Breast epithelium (tissue), 4 donors: Measurements from ENCODE around the gene DMD. TPM values are rescaled to one million over a fixed set of nuclear protein-coding genes. Genes with fewer than 3 reads are reported as not detected.

Source experiments
- DNase-seq, 2 donors: peaks; one replicate each; pipeline ENCODE4 v3.0.0-alpha.2; 2019; ENCODE audit warnings: low spot score in 2 of 2
- H3K27ac ChIP-seq, 2 donors: fragments of 200-600 bp; sonication (generic) in 1 of 2; one replicate each; pipeline ENCODE4 v1.5.1; 2016 to 2019; ENCODE audit warnings: mild to moderate bottlenecking in 1 of 2
- H3K27me3 ChIP-seq, 2 donors: fragments of 200-600 bp; sonication (generic) in 1 of 2; one replicate each; pipeline versions ENCODE4 v1.5.1 to v1.6.0; 2017 to 2019; ENCODE audit warnings: control low read depth in 1 of 2, mild to moderate bottlenecking in 1 of 2
- H3K36me3 ChIP-seq: fragments of 200-600 bp; one replicate; pipeline ENCODE4 v1.5.1; 2019
- H3K4me1 ChIP-seq, 2 donors: fragments of 200-600 bp; sonication (generic); one replicate each; pipeline ENCODE4 v1.5.1; 2016 to 2019; ENCODE audit warnings: control low read depth in 1 of 2
- H3K4me3 ChIP-seq, 3 donors: fragments of 200-600 bp; sonication (generic); 1 replicate in 2 of 3; 2 replicates in 1 of 3; pipeline ENCODE4 v1.5.1; 2016 to 2019; ENCODE audit warnings: mild to moderate bottlenecking in 3 of 3, moderate library complexity in 2 of 3
- H3K9me3 ChIP-seq, 2 donors: fragments of 200-600 bp; sonication (generic) in 1 of 2; one replicate each; pipeline ENCODE4 v1.5.1; 2016 to 2019; ENCODE audit warnings: control low read depth in 1 of 2
- CTCF ChIP-seq, 3 donors: fragments of 450-650 bp; IDR thresholded peaks; one replicate each; pipeline ENCODE4 v1.5.1; 2016 to 2017; ENCODE audit warnings: antibody characterized with exemption in 3 of 3, mild to moderate bottlenecking in 3 of 3, moderate library complexity in 3 of 3
- POLR2A ChIP-seq: fragments of 450-650 bp; IDR thresholded peaks from one replicate; pipeline ENCODE4 v1.6.1; 2016; ENCODE audit warnings: antibody characterized with exemption, mild to moderate bottlenecking, moderate library complexity
- POLR2AphosphoS5 ChIP-seq, 3 donors: sonication (generic); formaldehyde crosslinking; IDR thresholded peaks; one replicate each; pipeline ENCODE4 v1.6.1; 2017; ENCODE audit warnings: antibody characterized with exemption in 3 of 3
- intact Hi-C: fragments of 100-400 bp; cut with DNase I; formaldehyde crosslinking; loops from one replicate; pipeline ENCODE4 v1.15.1; 2023; ENCODE audit warnings: low total_unique reads
- total RNA-seq, 3 donors: library from RNA; depleted of rRNA; stranded (reverse); fragments of >200 nt; gene quantifications; one replicate each; pipeline ENCODE4 v1.1.0, GENCODE V29; 2016

The DMD gene
- total RNA-seq, 3 donors from 2014 or later: 57.0 to 135 (median 65.2) TPM

GRCh38 chrX:31563792-31564191 lies 1647.6 kb downstream of the DMD start:
- no peaks in the 10 kb centered on the region for H3K4me1 ChIP-seq
- no peaks in the 10 kb centered on the region for H3K27me3 ChIP-seq
- intact Hi-C loops: no loop called here
- no peak for DNase-seq
- H3K36me3 ChIP-seq: no peaks in the 10 kb centered on the region
- H3K9me3 ChIP-seq: no peaks in the 10 kb centered on the region
- TF ChIP-seq POLR2AphosphoS5 (IDR thresholded peaks at IDR 0.05): no peak
- no peak for TF ChIP-seq CTCF (IDR thresholded peaks at IDR 0.05)
- TF ChIP-seq POLR2A: no peak
- no peak overlapping the region for H3K27ac ChIP-seq
- no peak overlapping the region for H3K4me3 ChIP-seq

- DNase-seq: no peak
- Histone ChIP-seq H3K27me3 (peaks cover 0 to 11% of the 10 kb centered on the region in 2 donors), H3K4me1 (no peaks in the 10 kb centered on the region), H3K9me3 (no peaks in the 10 kb centered on the region), H3K4me3 (no peak overlapping the region), H3K27ac (no peak overlapping the region), H3K36me3 (no peaks in the 10 kb centered on the region)
- intact Hi-C loops: no loop called here
- no peak for TF ChIP-seq POLR2AphosphoS5 (IDR thresholded peaks at IDR 0.05)
- no peak for TF ChIP-seq CTCF (IDR thresholded peaks at IDR 0.05)
- no peak for TF ChIP-seq POLR2A
Observed at GRCh38 chrX:31555506-31555905, 1655.8 kb downstream of the DMD start.

GRCh38 chrX:31551913-31552312 lies 1659.4 kb downstream of the DMD start:
- no peak for DNase-seq
- TF ChIP-seq CTCF (IDR thresholded peaks at IDR 0.05) (no peak), POLR2A (no peak), POLR2AphosphoS5 (IDR thresholded peaks at IDR 0.05) (no peak)
- no peak overlapping the region for H3K4me3 ChIP-seq

GRCh38 chrX:31550158-31550557 lies 1661.2 kb downstream of the DMD start:
- Histone ChIP-seq H3K4me1 (no peaks in the 10 kb centered on the region), H3K27me3 (peaks cover 0 to 11% of the 10 kb centered on the region in 2 donors), H3K4me3 (no peak overlapping the region), H3K36me3 (no peaks in the 10 kb centered on the region), H3K9me3 (no peaks in the 10 kb centered on the region), H3K27ac (no peak overlapping the region)
- no peak for DNase-seq
- no peak for TF ChIP-seq CTCF (IDR thresholded peaks at IDR 0.05)
- intact Hi-C loops: no loop called here

More at GRCh38 chrX:31551913-31552312, 1659.4 kb downstream of the DMD start:
- no peaks in the 10 kb centered on the region for H3K9me3 ChIP-seq
- H3K27ac ChIP-seq: no peak overlapping the region
- peaks cover 0 to 11% of the 10 kb centered on the region in 2 donors for H3K27me3 ChIP-seq
- intact Hi-C loops: no loop called here
- no peaks in the 10 kb centered on the region for H3K36me3 ChIP-seq
- no peaks in the 10 kb centered on the region for H3K4me1 ChIP-seq

- H3K27me3 ChIP-seq: peaks cover 0 to 11% of the 10 kb centered on the region in 2 donors
- DNase-seq: no peak
- H3K9me3 ChIP-seq: no peaks in the 10 kb centered on the region
- H3K27ac ChIP-seq: no peak overlapping the region
- intact Hi-C loops: loop anchor here (5.0 kb wide), 1 partner anchor 389 kb away; no protein-coding TSS in a partner anchor
- TF ChIP-seq CTCF (IDR thresholded peaks at IDR 0.05) (no peak), POLR2AphosphoS5 (IDR thresholded peaks at IDR 0.05) (no peak), POLR2A (no peak)
- H3K4me1 ChIP-seq: no peaks in the 10 kb centered on the region
- H3K36me3 ChIP-seq: no peaks in the 10 kb centered on the region
- no peak overlapping the region for H3K4me3 ChIP-seq
Observed at GRCh38 chrX:31547816-31548215, 1663.5 kb downstream of the DMD start.
